Liver (tissue), 9 donors: ENCODE measurements around the gene AKT2. TPM values are rescaled to one million over a fixed set of nuclear protein-coding genes. Genes with fewer than 3 reads are reported as not detected.

Source experiments
- DNase-seq: peaks from one replicate; pipeline ENCODE4 v3.0.0-alpha.2; 2017; ENCODE audit warnings: low spot score
- H3K27ac ChIP-seq, 2 donors: one replicate each; pipeline ENCODE4 v1.7.0; 2013; ENCODE audit warnings: inconsistent platforms in 2 of 2, low read length in 2 of 2, control low read depth in 1 of 2, low read depth in 1 of 2, mild to moderate bottlenecking in 1 of 2
- H3K27me3 ChIP-seq, 4 donors: one replicate each; pipeline versions ENCODE4 v1.6.1 to v1.7.0; 2013; ENCODE audit warnings: low read length in 3 of 4, inconsistent platforms in 1 of 4, mild to moderate bottlenecking in 1 of 4, moderate library complexity in 1 of 4; ENCODE audit not compliant: control insufficient read depth in 4 of 4, insufficient read depth in 4 of 4
- H3K36me3 ChIP-seq, 4 donors: one replicate each; pipeline versions ENCODE4 v1.6.1 to v1.7.0; 2013; ENCODE audit warnings: low read length in 3 of 4, mild to moderate bottlenecking in 3 of 4, low read depth in 1 of 4, moderate library complexity in 1 of 4; ENCODE audit not compliant: control insufficient read depth in 4 of 4, insufficient read depth in 3 of 4
- H3K4me1 ChIP-seq, 4 donors: one replicate each; pipeline versions ENCODE4 v1.6.1 to v1.7.0; 2013; ENCODE audit warnings: low read length in 3 of 4, mild to moderate bottlenecking in 3 of 4, moderate library complexity in 1 of 4; ENCODE audit not compliant: control insufficient read depth in 4 of 4, insufficient read depth in 4 of 4
- H3K4me3 ChIP-seq, 3 donors: one replicate each; pipeline versions ENCODE4 v1.6.1 to v1.7.0; 2013; ENCODE audit warnings: low read length in 3 of 3, control low read depth in 1 of 3, low read depth in 1 of 3, mild to moderate bottlenecking in 1 of 3
- H3K9ac ChIP-seq, 2 donors: one replicate each; pipeline ENCODE4 v1.7.0; 2013; ENCODE audit warnings: low read length in 2 of 2, mild to moderate bottlenecking in 2 of 2, moderate library complexity in 2 of 2, control low read depth in 1 of 2, low read depth in 1 of 2
- H3K9me3 ChIP-seq, 4 donors: one replicate each; pipeline versions ENCODE4 v1.6.1 to v1.7.0; 2013; ENCODE audit warnings: low read length in 3 of 4; ENCODE audit not compliant: control insufficient read depth in 4 of 4
- EGR1 ChIP-seq, 2 donors: IDR thresholded peaks; 2 replicates each; pipeline ENCODE4 v1.6.1; 2016 to 2018; ENCODE audit warnings: antibody characterized with exemption in 2 of 2, low read depth in 2 of 2
- FOXA1 ChIP-seq: IDR thresholded peaks from 2 replicates; pipeline ENCODE4 v1.6.1; 2016; ENCODE audit warnings: antibody characterized with exemption
- FOXA2 ChIP-seq: IDR thresholded peaks from 2 replicates; pipeline ENCODE4 v1.6.1; 2016; ENCODE audit warnings: antibody characterized with exemption
- GABPA ChIP-seq, 2 donors: IDR thresholded peaks in 1 of 2; conservative IDR thresholded peaks in 1 of 2; 2 replicates each; pipeline ENCODE4 v1.6.1; 2016; ENCODE audit warnings: antibody characterized with exemption in 2 of 2, mild to moderate bottlenecking in 1 of 2, moderate library complexity in 1 of 2
- HNF4A ChIP-seq, 2 donors: conservative IDR thresholded peaks; 2 replicates each; pipeline ENCODE4 v1.6.1; 2016; ENCODE audit warnings: antibody characterized with exemption in 2 of 2, mild to moderate bottlenecking in 2 of 2
- HNF4G ChIP-seq: IDR thresholded peaks from 2 replicates; pipeline ENCODE4 v1.6.1; 2016; ENCODE audit warnings: antibody characterized with exemption
- JUND ChIP-seq, 2 donors: IDR thresholded peaks; 2 replicates each; pipeline ENCODE4 v1.6.1; 2016; ENCODE audit warnings: antibody characterized with exemption in 2 of 2
- NR2F2 ChIP-seq: IDR thresholded peaks from 2 replicates; pipeline ENCODE4 v1.6.1; 2016; ENCODE audit warnings: antibody characterized with exemption
- RAD21 ChIP-seq, 2 donors: IDR thresholded peaks; 2 replicates each; pipeline ENCODE4 v1.6.1; 2016; ENCODE audit warnings: antibody characterized with exemption in 2 of 2, mild to moderate bottlenecking in 2 of 2
- REST ChIP-seq: IDR thresholded peaks from 2 replicates; pipeline ENCODE4 v1.6.1; 2016; ENCODE audit warnings: antibody characterized with exemption, mild to moderate bottlenecking
- RXRA ChIP-seq, 2 donors: IDR thresholded peaks; 2 replicates each; pipeline ENCODE4 v1.6.1; 2017 to 2018; ENCODE audit warnings: antibody characterized with exemption in 2 of 2, mild to moderate bottlenecking in 1 of 2
- SP1 ChIP-seq: IDR thresholded peaks from 2 replicates; pipeline ENCODE4 v1.6.1; 2018; ENCODE audit warnings: antibody characterized with exemption, mild to moderate bottlenecking
- TAF1 ChIP-seq: conservative IDR thresholded peaks from 2 replicates; pipeline ENCODE4 v1.6.1; 2016; ENCODE audit warnings: antibody characterized with exemption, mild to moderate bottlenecking
- YY1 ChIP-seq: IDR thresholded peaks from 2 replicates; pipeline ENCODE4 v1.6.1; 2016; ENCODE audit warnings: antibody characterized with exemption, mild to moderate bottlenecking
- WGBS: extraction: QIAGEN DNeasy Blood & Tissue Kit; methylation state at CpG from one replicate; pipeline ENCODE4 v1.1.7; 2013; 5-methylcytosine and 5-hydroxymethylcytosine counted together
- polyA plus RNA-seq, 2 donors: library from polyadenylated mRNA; stranded (reverse) in 1 of 2; unstranded in 1 of 2; fragments of 200-250 nt in 1 of 2; fragments of >200 nt in 1 of 2; fragmentation: Nextera tagmentation in 1 of 2; extraction: Ambion mirVana in 1 of 2; gene quantifications; one replicate each; pipeline versions ENCODE4 v1.2.1 to v1.2.3, GENCODE V29; 2013 to 2015
- total RNA-seq, 2 donors: library from RNA; depleted of rRNA; stranded (reverse); fragments of >200 nt; gene quantifications; one replicate each; pipeline ENCODE4 v1.2.3, GENCODE V29; 2014
- TF ChIP-seq, protein P1 (sequence below): IDR thresholded peaks from 2 replicates; pipeline ENCODE4 v1.6.1; 2016; ENCODE audit warnings: antibody characterized with exemption
- TF ChIP-seq, protein P2 (sequence below): IDR thresholded peaks from 2 replicates; pipeline ENCODE4 v1.6.1; 2016; ENCODE audit warnings: antibody characterized with exemption
- TF ChIP-seq, protein P3 (sequence below): IDR thresholded peaks from 2 replicates; pipeline ENCODE4 v1.6.1; 2016; ENCODE audit warnings: antibody characterized with exemption
- TF ChIP-seq, protein P4 (sequence below): fragments of 150-350 bp; IDR thresholded peaks from 2 replicates; pipeline ENCODE4 v1.5.1; 2017; ENCODE audit warnings: improper control_type of control experiment, low read depth, low read length; ENCODE audit not compliant: missing input control
- donor health status: healthy.
- donor health status: healthy.
- donor health status: healthy.
- donor health status: healthy.
- donor health status: healthy.

The AKT2 gene
- total and polyA plus RNA-seq, 4 donors: 23.2 to 110 (median 60.4) TPM

DNA sequence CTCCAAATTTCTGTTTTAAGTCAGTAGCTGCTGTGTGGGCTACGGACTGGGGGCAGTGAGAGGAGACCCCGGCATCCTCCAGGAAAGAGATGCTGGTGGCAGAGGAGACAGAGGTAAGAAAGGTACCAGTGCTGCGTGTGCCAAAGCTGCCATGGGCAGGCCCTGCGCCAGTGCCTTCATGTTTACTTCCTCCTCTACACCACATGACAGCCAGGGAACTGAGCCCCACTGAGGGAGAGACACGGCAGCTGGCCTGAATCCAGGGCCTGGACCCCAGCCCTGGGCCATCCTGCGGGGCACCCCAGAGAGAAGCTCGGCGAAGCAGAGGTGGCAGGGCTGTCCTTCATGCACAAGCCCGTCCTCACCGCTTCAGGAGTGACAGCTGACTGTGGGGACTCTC lies 35.9 kb downstream of the AKT2 start:
- peaks cover 3 to 66% (median 39%) of the 10 kb centered on the region in 4 donors for H3K4me1 ChIP-seq
- no peak overlapping the region for H3K9ac ChIP-seq
- 86% methylated on average over 10 of the region's 10 CpGs for WGBS
- TF ChIP-seq, protein P1, sequence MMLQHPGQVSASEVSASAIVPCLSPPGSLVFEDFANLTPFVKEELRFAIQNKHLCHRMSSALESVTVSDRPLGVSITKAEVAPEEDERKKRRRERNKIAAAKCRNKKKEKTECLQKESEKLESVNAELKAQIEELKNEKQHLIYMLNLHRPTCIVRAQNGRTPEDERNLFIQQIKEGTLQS: no peak
- TF ChIP-seq TAF1 (no peak), RXRA (IDR thresholded peaks at IDR 0.05) (no peak), HNF4G (no peak), JUND (IDR thresholded peaks at IDR 0.05) (no peak)
- TF ChIP-seq, protein P2, sequence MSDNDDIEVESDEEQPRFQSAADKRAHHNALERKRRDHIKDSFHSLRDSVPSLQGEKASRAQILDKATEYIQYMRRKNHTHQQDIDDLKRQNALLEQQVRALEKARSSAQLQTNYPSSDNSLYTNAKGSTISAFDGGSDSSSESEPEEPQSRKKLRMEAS: no peak
- H3K4me3 ChIP-seq: no peak overlapping the region
- DNase-seq: no peak
- no peaks in the 10 kb centered on the region for H3K27me3 ChIP-seq
- H3K27ac ChIP-seq: no peak overlapping the region
- no peaks in the 10 kb centered on the region for H3K9me3 ChIP-seq
- peaks cover 0 to 21% (median 4%) of the 10 kb centered on the region in 4 donors for H3K36me3 ChIP-seq

DNA sequence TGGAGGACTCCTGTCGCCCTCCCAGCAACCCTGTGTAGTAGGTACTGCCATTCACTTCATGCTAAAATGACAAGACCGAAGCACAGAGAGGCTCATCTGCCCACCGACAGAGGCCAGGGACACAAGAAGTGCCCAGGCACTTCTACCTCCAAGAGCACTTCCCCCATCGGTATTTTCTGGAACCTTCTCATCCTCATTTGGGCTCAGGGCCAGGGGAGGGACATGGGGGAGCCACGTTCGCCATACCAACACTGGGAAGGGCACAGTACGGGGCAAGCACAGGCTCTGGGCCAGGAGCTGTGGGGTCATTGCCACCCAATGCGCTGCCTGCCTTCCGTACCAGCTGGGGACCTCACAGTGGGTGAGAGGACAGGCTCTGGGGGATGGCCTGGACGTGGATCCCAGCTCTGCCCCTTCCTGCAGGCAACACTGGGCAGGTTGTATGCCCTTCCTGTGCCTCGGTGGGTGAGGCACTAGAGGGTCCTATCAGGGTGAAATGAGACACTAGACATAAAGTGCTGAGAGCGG lies 37.3 kb downstream of the AKT2 start:
- Histone ChIP-seq H3K4me1 (peaks cover 0 to 56% (median 28%) of the 10 kb centered on the region in 4 donors), H3K27me3 (no peaks in the 10 kb centered on the region), H3K27ac (no peak overlapping the region), H3K9ac (no peak overlapping the region), H3K36me3 (peaks cover 0 to 15% (median 3%) of the 10 kb centered on the region in 4 donors), H3K4me3 (no peak overlapping the region), H3K9me3 (no peaks in the 10 kb centered on the region)
- TF ChIP-seq HNF4A (conservative IDR thresholded peaks at IDR 0.05) (no peak), HNF4G (no peak), GABPA (IDR thresholded peaks at IDR 0.05 in 1 of 2, conservative IDR thresholded peaks at IDR 0.05 in 1 of 2) (no peak), RAD21 (IDR thresholded peaks at IDR 0.05) (no peak), FOXA1 (no peak), TAF1 (no peak), EGR1 (IDR thresholded peaks at IDR 0.05; ENCODE audit: low read depth in 2 of 2) (no peak), RXRA (IDR thresholded peaks at IDR 0.05) (no peak), SP1 (no peak), FOXA2 (no peak), NR2F2 (no peak), YY1 (no peak), REST (no peak), JUND (IDR thresholded peaks at IDR 0.05) (no peak)
- TF ChIP-seq, protein P1: no peak
- TF ChIP-seq, protein P3, sequence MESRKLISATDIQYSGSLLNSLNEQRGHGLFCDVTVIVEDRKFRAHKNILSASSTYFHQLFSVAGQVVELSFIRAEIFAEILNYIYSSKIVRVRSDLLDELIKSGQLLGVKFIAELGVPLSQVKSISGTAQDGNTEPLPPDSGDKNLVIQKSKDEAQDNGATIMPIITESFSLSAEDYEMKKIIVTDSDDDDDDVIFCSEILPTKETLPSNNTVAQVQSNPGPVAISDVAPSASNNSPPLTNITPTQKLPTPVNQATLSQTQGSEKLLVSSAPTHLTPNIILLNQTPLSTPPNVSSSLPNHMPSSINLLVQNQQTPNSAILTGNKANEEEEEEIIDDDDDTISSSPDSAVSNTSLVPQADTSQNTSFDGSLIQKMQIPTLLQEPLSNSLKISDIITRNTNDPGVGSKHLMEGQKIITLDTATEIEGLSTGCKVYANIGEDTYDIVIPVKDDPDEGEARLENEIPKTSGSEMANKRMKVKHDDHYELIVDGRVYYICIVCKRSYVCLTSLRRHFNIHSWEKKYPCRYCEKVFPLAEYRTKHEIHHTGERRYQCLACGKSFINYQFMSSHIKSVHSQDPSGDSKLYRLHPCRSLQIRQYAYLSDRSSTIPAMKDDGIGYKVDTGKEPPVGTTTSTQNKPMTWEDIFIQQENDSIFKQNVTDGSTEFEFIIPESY: no peak
- TF ChIP-seq, protein P4, sequence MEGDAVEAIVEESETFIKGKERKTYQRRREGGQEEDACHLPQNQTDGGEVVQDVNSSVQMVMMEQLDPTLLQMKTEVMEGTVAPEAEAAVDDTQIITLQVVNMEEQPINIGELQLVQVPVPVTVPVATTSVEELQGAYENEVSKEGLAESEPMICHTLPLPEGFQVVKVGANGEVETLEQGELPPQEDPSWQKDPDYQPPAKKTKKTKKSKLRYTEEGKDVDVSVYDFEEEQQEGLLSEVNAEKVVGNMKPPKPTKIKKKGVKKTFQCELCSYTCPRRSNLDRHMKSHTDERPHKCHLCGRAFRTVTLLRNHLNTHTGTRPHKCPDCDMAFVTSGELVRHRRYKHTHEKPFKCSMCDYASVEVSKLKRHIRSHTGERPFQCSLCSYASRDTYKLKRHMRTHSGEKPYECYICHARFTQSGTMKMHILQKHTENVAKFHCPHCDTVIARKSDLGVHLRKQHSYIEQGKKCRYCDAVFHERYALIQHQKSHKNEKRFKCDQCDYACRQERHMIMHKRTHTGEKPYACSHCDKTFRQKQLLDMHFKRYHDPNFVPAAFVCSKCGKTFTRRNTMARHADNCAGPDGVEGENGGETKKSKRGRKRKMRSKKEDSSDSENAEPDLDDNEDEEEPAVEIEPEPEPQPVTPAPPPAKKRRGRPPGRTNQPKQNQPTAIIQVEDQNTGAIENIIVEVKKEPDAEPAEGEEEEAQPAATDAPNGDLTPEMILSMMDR: no peak
- TF ChIP-seq, protein P2: no peak
- DNase-seq: no peak
- 75% methylated on average over 12 of the region's 12 CpGs for WGBS
